Measurements from ENCODE around the gene TASP1. TPM values are rescaled to one million over a fixed set of nuclear protein-coding genes. Genes with fewer than 3 reads are reported as not detected.

The TASP1 gene
- total RNA-seq, 3 donors from 2014 or later (not counting 1 experiment from before 2014, with no cell fraction given): 15.5 to 22.3 (median 16.3) TPM

DNA sequence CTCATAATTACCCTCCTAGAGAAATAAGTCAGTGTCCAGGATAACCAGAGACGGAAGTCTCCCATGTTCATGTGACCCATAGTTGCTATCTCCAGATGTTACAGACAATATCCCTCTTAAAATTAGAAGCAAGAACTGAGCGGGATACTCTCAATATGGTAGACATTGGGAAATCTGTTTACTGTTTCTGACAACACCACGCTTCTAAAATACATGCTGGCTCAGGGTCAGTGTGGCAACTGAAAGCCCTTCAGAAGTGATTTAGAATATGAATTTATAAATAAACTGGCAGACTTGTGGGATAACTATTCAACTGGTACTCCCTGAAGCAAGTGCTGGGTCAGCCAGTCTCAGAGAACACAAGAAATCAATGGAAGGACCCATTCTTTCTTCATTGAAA is 108.6 kb downstream of the TASP1 start:
- H3K4me3 Mint-ChIP-seq: no peak overlapping the region
- Histone ChIP-seq H3K27me3 (ENCODE audit: control insufficient read depth, insufficient read depth, low read length) (no peaks in the 10 kb centered on the region), H3K36me3 (ENCODE audit: control insufficient read depth, insufficient read depth, low read length) (peaks cover 10% of the 10 kb centered on the region), H3K27ac (ENCODE audit: low read length) (no peak overlapping the region), H3K9me3 (ENCODE audit: control insufficient read depth, insufficient read depth, low read length) (no peaks in the 10 kb centered on the region), H3K4me1 (ENCODE audit: control insufficient read depth, insufficient read depth, low read length) (no peaks in the 10 kb centered on the region), H3K4me3 (ENCODE audit: low read length) (no peak overlapping the region)
- no peaks in the 10 kb centered on the region for H3K36me3 Mint-ChIP-seq
- no peaks in the 10 kb centered on the region for H3K27me3 Mint-ChIP-seq (ENCODE audit: low read depth in 2 of 2)
- TF ChIP-seq, protein P1, sequence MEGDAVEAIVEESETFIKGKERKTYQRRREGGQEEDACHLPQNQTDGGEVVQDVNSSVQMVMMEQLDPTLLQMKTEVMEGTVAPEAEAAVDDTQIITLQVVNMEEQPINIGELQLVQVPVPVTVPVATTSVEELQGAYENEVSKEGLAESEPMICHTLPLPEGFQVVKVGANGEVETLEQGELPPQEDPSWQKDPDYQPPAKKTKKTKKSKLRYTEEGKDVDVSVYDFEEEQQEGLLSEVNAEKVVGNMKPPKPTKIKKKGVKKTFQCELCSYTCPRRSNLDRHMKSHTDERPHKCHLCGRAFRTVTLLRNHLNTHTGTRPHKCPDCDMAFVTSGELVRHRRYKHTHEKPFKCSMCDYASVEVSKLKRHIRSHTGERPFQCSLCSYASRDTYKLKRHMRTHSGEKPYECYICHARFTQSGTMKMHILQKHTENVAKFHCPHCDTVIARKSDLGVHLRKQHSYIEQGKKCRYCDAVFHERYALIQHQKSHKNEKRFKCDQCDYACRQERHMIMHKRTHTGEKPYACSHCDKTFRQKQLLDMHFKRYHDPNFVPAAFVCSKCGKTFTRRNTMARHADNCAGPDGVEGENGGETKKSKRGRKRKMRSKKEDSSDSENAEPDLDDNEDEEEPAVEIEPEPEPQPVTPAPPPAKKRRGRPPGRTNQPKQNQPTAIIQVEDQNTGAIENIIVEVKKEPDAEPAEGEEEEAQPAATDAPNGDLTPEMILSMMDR (IDR thresholded peaks at IDR 0.05): no peak
- intact Hi-C loops (cut with micrococcal nuclease): no loop called here
- ATAC-seq (no peak), DNase-seq (no peak)
- H3K4me1 Mint-ChIP-seq: no peaks in the 10 kb centered on the region
- WGBS (ENCODE audit: insufficient coverage): 100% methylated on average over 3 of the region's 3 CpGs
- no peak overlapping the region for H3K27ac Mint-ChIP-seq
- no peaks in the 10 kb centered on the region for H3K9me3 Mint-ChIP-seq

DNA sequence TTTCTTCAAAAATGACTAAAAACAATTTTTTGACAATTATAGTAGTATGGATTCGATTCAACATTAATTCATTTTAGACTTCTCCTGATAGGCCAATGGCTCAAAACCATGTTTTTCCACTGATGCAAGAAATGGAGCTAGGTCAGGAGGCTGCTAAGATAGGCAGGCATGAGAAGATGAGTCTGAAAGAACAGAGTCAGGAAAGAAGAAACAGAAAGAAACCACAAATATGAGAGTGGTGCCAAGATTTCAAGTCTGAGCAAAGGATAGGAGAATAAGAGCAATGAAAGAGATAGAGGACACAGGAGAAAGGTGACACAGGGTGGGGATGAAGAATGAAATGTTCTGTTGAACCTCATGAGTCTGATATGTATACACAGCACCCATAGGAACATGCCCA is 112.2 kb downstream of the TASP1 start:
- no CpG with 5 or more reads among the region's 1 CpG for WGBS (ENCODE audit: insufficient coverage)
- no peaks in the 10 kb centered on the region for H3K27me3 Mint-ChIP-seq (ENCODE audit: low read depth in 2 of 2)
- H3K4me3 Mint-ChIP-seq: no peak overlapping the region
- H3K36me3 ChIP-seq (ENCODE audit: control insufficient read depth, insufficient read depth, low read length): peaks cover 5% of the 10 kb centered on the region
- no peaks in the 10 kb centered on the region for H3K4me1 ChIP-seq (ENCODE audit: control insufficient read depth, insufficient read depth, low read length)
- H3K36me3 Mint-ChIP-seq: no peaks in the 10 kb centered on the region
- H3K4me3 ChIP-seq (ENCODE audit: low read length): no peak overlapping the region
- H3K27ac ChIP-seq (ENCODE audit: low read length): no peak overlapping the region
- H3K27ac Mint-ChIP-seq: no peak overlapping the region
- ATAC-seq (no peak), DNase-seq (no peak)
- peaks cover 3% of the 10 kb centered on the region for H3K9me3 ChIP-seq (ENCODE audit: control insufficient read depth, insufficient read depth, low read length)
- intact Hi-C loops (cut with micrococcal nuclease): no loop called here
- no peaks in the 10 kb centered on the region for H3K4me1 Mint-ChIP-seq
- TF ChIP-seq, protein P1 (IDR thresholded peaks at IDR 0.05): no peak
- H3K27me3 ChIP-seq (ENCODE audit: control insufficient read depth, insufficient read depth, low read length): no peaks in the 10 kb centered on the region
- H3K9me3 Mint-ChIP-seq: no peaks in the 10 kb centered on the region

DNA sequence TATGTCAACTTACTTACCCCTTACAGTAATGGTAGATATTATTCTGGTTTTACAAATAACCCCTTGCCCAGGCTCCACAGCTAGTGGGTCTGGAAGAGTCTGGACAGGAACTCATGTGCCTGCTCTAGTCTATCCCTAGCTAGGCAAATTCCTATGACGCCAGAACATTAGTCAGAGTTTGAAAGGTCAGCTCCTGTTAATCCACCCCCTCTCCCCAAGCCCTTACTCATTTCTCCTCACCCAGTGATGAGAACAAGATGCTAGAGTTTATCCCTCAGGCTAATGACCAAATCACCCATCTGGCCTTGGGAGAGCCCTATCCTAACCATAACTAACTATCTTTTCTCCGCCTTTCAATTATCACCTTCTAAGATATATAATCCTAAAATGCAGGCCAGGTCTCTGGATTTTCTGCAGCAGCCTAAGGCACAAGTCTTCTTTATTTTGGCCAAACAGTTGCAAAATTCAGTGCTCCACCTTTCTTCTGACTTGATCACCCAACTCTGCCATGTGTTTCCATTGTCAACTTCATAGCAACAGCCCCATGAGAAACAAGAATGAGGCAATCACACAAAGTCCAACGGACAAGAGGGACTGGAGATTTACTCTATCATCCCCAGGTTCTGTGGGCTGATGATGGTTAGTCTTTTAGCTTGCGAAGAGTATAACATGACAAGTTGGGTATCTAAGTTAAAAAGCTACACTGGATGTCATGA is 113.3 kb downstream of the TASP1 start:
- Mint-ChIP-seq H3K36me3 (no peaks in the 10 kb centered on the region), H3K27me3 (ENCODE audit: low read depth in 2 of 2) (no peaks in the 10 kb centered on the region)
- intact Hi-C loops (cut with micrococcal nuclease): no loop called here

More for the DNA sequence above, 113.3 kb downstream of the TASP1 start:
- Mint-ChIP-seq H3K9me3 (no peaks in the 10 kb centered on the region), H3K4me1 (no peaks in the 10 kb centered on the region), H3K4me3 (no peak overlapping the region), H3K27ac (no peak overlapping the region)
- H3K9me3 ChIP-seq (ENCODE audit: control insufficient read depth, insufficient read depth, low read length): peaks cover 3% of the 10 kb centered on the region
- H3K27ac ChIP-seq (ENCODE audit: low read length): no peak overlapping the region
- H3K27me3 ChIP-seq (ENCODE audit: control insufficient read depth, insufficient read depth, low read length): no peaks in the 10 kb centered on the region
- DNase-seq (no peak), ATAC-seq (no peak)
- 99% methylated on average over 3 of the region's 4 CpGs for WGBS (ENCODE audit: insufficient coverage)
- no peaks in the 10 kb centered on the region for H3K4me1 ChIP-seq (ENCODE audit: control insufficient read depth, insufficient read depth, low read length)
- TF ChIP-seq, protein P1 (IDR thresholded peaks at IDR 0.05): no peak
- peaks cover 3% of the 10 kb centered on the region for H3K36me3 ChIP-seq (ENCODE audit: control insufficient read depth, insufficient read depth, low read length)
- H3K4me3 ChIP-seq (ENCODE audit: low read length): no peak overlapping the region

All from natural killer cell (primary cell).